ENCODE measurements around the gene PAQR7.
A peak's percentile ranks its signal among the peaks of the same experiment; 100 is the strongest.

PAQR7 gene

DNA sequence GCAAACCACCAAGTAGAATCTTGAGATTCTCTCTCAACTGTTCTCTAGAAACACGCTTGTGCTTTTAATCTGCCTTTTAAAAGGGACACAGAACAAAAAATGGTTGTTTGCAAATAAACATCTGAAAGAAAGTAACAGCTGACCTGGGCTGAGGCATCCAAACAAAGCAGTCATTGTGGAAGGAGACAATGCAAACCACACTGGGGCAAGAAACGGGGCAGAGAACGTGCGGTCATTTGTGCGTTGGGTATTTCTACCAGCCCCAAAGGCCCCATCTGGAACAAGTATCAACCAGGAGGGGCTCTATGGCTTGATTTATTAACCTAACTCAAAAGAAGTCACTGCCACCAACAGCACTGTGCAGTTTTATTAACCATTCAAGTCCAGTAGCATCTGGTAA is 24.7 kb upstream of the PAQR7 start:
- no peak for DNase-seq

DNA sequence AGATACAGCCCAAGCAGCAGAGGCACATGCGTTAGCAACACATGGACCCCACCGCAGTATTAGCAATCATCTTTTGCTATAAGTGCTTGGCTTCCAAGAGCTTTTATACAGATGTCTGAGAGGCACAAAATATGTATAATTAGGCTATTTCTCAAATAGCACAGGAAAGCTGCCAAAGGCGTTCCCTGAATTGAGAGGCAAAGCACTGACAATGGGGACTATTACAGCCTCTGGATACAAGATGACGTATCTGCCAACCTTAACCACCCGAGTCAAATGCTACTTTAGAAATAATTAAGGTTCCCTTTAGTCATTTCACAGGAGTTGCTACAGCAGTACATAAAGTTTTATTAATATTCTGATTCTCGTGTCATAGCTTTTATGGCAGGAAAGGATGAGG is 24.3 kb upstream of the PAQR7 start:
- no peak for DNase-seq

DNA sequence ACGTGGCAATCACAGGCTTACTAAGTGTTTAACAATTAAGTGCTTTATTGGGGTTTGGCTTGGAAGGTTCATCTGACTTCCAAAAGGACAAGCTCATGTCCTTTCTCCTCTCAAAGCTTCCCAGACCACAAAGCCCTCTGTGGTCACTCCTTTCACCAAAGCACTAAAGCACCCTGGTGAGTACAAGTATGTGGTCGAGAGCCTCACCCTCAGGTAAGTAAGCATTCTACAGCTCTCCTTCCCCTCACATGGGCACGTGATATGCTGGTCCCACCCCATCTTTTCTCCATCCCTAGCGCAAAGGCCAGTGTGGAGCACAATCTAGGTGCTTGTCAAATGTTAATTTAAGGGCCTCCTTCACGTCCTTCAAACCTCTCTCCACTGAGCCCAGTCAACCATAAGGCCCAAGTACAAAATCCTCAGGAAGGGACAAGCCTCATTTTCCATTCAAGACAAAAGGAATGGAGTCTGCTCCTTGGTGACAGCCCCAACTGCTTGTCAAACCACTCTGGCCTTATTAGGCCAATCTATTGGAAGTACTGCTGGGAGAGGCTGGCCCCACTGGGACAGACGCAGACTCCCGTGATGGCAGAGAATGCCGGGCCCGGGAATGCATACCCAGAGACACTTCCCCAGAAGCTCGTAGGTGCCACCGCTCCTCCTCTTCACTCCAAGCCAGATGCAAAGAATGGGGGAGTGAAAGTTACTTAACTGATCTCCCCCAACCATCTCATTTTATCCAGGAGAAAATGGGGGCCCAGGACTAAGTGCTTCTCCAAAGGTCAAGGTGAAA is 22.9 kb upstream of the PAQR7 start:
- DNase-seq: no peak

DNA sequence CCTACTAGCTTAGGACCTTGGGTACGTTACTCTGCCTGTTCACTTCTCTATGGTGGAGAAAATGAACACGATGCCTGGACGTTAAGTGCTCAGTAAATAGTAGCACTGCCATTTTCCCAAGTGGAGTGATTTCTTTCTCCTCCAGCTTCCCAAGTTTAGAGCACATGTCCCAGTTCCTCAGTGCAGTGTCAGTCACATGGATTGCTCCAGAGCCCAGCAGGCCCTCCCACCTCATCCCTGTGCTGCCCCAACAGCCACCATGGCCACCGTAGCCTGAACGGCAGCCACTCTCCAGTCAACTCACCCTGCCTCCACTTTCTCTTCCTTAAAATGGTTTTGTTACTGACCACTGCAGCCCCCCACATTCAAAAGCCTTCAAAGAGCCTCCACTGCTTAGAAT is 22.2 kb upstream of the PAQR7 start:
- no peak for DNase-seq

DNA sequence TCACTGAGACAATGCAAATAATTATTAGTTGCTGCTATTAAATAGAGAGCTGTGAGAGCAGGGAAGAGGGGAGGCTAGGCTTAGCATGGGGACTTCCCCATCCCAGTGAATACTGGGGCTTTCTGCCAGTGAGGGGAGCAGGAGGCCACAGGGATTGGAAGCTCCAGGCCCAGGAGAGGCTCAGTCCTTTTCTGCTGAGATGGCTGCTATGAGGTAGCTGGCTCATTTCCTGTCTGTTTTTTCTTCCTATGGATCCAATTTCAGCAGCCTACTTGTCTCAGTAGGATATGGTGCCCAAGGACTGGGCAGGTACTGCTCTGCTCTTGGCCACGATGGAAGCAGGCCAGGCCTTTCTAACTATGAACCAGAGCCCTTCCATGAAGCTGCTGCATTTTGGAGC is 20.8 kb upstream of the PAQR7 start:
- no peak for DNase-seq

DNA sequence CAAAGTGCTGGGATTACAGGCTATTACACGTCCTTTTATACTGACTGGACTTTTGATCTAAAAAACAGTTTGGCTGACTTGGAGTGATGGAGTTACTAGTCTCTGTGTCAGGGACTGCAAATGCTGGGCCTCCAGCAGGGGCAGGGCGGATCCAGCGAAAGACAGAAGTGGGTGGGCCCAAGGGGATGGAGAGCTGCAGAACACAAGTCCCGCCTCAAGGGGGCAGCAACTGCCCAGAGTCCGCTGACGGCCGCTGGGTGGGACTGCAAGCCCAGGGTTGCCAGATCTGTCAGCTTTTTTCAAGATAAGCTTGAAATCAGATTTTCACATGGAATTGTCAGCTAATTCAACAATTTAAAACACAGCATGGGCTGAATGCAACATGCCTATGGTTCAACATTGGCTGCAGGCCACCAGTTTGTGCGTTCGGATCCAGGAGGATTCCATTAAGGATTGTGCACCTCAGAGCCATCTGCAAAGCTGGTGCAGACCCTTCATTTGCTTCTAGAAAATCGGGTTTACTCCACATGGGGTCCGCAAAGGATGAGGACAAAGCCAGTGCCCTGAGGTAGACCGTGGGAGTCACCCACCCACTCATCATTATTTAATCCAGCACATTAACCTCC is 20.0 kb upstream of the PAQR7 start:
- DNase-seq: peak; percentile 55

DNA sequence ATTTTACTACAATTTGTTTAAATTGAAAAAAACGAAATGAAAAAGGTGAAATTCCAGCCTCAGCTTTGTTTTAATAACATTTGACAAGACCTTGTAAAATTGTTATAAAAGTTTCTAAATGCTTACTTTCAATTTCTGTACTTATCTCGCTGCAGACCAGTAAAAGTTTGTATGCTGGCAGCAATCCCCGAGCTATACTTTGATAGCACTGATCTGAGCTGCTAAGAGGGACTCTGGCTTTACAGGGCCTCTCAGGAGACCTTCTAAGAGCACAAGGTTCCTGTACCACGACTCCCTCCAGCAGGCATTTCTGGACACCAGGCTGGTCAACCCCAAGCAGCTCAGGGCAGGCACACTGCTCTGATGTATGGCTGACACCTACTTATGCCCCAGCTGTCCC is 17.6 kb upstream of the PAQR7 start:
- DNase-seq: no peak

DNA sequence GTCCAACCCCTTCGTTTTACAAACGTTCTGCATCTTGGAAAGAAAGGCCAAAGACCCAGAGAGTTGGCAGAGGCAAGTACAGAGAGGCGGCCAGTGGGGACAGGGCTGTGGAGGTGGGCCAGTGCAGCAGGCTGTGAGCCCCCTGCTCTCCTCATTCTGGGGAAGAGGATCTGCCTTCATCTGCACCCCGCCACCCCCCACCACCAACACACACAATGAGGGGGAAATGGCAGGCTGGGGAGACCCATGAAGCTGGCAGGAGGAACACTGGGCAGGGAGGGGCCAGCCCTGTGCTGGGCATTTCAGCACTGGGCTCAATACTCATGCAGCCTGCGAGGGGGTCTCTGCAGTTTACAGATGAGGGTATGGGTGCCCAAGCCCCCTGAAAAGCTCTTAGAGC is 16.1 kb upstream of the PAQR7 start:
- DNase-seq: no peak

DNA sequence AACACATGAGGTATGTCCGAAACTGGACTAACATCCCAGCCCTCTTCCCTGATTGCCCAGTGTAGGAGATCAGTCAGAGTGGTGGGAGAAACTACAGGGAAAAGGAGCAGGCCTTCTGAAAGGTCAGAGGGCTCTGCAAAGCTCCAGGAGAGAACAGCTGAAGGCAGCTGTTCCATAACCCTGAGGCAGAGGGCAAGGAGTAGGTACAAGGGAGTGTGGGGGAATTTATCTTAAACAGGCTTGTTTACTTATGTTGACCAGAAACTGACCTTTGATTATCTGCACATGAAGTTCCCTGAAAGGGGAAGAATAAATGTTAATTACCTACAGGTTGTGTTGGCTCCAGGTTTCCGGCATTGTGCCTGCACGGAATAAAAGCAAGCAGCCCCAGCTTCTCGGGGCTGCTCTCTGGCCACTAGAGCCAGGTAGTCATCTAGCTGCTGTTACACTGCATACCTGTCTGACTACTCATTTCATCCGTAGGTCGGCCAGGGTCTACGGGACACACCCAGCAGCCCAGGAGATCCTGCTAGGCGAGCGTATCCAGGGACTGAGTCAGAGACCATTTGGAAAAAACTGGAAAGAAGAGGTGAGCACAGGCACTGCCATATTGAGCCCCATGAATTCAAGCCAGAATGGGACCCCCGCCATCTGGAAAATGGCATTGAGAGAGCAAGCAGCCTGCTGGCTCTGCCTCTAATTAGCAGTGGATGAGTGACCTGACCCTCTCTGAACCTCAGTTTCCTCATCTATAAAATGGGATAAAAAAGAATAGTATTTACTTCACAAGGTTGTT is 14.9 kb upstream of the PAQR7 start:
- no peak for DNase-seq

DNA sequence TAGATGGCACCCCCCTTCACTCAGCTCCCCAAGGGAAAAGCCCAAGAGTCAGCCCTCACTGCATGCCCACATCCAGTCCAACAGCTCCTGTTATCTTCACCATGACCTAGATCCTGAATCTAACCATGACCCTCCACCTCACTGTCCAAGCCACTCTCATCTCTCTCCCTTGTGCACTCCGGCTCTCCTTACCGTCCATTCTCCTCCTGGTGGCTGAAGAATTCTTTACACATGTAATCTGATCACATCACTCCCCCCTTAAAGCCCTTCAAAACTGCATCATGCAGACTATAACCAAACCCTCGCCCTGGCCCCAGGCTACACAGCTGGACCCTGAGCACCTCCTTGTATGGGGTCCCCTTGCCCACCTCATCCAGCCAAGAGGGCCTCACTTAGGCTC is 14.0 kb upstream of the PAQR7 start:
- DNase-seq: no peak

DNA sequence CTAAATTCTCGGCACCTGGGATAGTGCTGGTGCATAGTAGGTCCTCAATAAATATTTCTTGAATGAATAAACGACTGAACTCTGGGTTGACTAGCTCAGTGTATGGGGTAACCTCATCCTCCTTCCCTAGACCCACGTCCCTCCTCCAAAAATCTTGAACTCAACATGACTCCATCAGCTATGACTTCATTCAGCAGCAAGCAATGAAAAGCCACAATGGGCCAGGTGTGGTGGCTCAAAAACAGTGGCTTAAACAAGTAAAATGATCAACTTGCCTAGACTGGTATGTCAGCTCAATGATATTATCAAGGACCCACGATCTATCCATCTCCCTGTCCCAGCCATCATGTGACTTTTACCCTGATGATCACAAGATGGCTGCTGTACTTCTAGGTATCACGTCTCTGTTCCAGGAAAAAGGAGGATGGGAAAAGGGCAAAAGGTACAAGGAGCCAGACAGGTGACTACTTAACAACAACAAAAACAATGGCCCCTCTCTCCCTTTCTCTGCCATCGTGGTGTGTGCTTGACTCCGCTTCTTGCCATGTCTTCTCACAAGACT is 13.0 kb upstream of the PAQR7 start:
- no peak for DNase-seq

DNA sequence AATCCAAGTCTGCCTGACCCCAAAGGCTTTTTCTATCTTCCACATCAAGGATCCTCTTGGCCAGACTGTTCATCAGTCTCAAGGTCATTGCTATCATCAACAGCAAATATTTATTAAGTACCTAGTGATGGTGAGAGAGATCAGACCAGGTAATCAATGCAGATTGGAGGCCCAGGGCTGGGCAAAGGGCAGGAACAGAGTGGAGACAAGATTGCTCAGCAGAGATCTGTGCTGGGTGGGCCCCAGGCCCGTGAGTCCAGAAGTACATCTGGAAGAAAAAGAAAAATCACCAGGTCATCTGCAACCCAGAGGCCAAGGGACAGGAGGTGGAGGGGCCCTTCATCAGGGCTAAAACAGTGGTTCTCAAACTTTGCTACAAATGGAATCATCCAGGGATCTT is 10.1 kb upstream of the PAQR7 start:
- no peak for DNase-seq

DNA sequence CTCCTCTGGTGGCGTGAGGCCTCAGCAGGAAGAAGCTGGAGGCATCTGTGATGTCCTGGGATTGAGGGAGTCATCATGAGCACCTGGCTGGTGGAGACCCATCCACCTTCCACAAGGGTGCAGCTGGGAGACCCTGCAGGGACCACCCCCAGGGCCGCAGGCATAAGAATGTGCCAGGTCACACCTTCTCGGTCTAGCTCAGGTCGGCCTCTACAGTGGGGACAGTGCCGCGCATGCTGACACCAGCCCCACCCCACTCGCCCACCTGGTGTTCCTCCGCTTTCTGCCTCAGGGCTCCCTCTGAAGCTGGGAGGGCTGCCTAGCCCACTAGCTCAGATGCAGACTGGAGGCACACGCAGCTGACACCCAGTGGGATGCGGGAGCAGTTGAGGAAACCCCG is 5.8 kb upstream of the PAQR7 start:
- no peak for DNase-seq

DNA sequence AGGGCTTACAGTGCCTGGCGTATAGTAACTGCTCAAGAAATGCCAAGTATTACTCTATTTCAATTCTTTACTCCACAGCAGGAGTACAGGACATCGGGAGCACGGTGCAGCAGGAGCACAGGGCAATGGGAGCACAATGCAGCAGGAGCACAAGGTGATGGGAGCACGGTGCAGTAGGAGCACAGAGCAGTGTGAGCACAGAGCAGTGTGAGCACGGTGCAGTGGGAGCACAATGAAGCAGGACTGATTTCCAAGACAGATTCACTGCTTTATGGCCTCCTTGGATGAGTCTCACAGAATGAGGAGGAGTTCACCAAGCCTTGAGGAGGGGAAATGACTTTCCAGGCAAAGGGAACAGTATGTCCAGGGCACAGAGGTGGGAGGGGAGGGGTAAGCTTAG is 5.0 kb upstream of the PAQR7 start:
- no peak for DNase-seq

DNA sequence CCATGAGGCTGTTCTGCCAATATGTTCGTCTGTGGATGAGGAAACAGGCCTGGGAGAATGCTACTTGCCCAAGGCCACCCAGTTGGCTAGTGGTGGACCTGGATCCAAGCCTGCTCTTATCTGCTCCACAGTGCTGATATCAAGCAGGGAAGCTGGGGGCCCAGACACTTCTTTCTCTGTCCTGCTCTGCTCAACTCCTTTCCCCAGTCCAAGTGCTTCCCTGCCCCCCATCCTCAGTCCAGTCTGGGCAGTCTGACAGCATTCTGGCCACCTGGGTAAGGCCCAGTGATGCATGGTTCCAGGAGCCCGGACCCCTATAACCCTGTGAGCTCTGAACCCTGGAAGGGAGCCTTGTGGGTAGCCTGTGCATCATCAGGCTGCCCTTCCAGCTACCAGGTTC is 4.2 kb upstream of the PAQR7 start:
- no peak for DNase-seq

DNA sequence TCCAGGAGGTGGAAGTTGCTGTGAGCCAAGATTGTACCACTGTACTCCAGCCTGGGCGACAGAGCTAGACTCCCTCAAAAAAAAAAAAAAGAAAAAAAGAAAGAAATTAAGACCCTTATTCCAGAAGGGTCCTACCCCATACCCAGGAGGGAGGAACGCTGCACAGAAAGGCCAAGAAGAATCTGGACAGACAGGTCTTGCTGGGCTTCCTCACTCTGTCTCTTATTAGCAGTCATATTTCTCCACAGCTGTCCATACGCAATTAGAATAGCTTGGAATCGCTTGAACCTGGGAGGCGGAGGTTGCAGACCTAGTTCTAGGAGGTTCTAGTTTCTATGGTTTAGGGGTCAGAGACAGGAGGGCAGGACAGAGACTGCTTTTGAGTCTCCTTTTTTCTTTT is 3.2 kb upstream of the PAQR7 start:
- no peak for DNase-seq

DNA sequence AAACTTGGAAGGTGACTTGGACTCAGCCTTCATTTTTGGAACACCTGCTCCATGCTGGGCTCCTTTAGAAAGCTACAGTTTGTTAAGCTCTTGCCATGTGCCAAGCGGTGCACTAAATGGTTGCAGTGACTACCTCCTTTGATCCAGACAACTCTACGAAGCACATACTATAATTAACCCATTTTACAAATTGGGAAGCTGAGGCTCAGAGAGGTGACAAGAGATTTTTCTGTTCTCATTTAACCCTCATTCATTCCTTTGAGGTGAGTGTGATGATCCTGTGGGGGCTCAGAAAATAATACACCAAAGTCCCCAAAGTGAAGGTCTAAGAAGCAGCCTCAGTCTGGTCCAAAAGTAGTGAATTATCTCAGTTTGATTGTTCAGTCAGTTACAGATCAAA is 1.6 kb upstream of the PAQR7 start:
- DNase-seq: no peak

DNA sequence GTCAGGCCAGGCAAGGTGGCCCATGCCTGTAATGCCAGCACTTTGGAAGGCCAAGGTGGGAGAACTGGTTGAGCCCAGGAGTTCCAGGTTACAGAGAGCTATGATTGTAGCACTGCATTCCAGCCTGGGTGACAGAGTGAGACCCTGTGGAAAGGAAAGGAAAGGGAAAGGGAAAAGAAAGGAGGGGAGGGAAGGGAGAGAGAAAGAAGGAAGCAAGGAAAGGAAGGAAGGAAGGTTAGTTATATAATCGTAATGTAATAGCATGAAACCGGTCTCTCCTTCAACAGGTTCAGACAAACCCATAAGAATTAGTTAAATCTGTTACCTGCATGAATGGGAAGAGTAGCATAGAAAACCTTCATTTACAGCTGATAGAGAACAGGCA is 1.2 kb upstream of the PAQR7 start:
- DNase-seq: no peak

DNA sequence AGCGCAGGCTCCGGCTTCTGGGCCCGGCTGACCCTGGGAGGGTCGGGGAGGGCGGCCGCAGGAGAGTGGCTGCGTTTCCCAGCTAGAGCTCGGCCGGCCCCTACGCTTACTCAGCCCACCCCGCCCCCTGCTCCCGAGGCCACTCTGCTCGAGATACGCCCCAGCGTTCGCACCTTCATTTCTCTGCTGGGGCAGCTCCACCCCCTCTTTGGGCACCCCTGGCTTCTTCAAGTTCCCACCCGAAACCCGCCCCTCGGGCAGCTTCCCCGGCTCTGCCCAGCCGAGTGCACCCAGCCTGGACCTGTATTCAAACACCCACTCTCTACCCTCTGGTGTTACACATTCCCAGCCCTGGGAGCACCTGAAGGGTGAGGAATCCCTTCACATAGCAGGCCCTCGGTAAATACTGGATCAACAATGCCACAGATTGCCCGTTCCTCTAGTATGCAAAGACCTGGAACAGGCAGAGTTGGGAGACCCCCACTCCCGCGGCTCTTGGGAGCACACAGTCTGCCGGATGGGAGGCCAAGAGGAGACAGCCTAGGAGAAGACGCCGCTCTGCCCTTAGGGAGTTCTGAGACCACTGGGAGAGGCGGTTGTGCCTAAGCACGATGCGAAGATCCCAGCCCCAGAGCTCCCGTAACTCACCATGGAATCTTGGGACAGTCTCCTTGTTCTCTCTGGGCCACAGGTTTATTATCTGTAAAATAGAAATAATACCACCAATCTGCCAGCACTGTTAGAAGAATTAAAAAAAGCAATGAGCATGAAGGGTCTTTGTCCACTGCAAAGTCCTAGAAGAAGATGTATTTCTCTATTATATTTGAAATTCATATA is 566 bp upstream of the PAQR7 start:
- DNase-seq: no peak

DNA sequence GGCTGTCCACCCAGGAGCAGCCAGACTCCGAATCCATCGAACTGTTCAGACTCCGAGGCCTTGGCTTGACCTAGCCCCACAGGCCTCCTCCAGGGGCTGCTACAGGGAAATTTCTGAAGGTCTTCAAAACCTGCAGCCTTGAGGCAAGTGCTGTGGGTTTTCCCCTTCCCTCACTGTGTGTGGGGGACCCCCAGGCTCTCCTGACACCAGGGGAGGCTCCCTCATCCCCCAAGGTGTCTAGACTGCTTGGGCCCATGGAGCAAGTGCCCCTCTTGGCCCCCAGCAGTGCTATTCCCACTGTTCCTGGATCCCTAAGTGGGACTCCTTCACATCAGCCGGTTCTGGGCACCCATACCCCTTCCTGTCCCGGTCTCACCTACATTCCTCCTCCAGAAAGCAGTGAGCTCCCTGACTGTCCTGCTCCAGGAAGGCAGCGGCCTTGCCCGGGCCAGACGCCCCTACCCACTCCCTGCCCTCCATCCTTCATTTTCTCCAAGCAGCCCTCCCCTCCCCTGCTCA is 814 bp downstream of the PAQR7 start:
- DNase-seq: no peak

DNA sequence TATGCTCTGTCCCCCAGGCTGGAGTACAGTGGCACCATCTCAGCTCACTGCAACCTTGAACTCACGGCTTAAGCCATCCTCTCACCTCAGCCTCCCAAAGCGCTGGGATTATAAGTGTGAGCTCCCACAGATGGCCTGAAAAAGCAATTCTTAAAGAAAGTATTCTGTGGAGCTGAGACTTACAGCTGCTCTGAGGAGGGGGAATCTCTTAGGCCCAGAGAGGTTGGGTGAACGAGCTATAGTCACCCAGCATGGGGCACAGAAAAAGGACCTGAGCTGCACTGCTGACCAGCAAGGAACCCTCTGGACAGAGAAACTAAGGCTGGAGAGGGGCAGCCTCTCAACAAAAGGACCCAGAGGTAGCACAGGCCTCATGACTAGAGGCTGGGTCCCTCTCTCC is 1.3 kb downstream of the PAQR7 start:
- no peak for DNase-seq

DNA sequence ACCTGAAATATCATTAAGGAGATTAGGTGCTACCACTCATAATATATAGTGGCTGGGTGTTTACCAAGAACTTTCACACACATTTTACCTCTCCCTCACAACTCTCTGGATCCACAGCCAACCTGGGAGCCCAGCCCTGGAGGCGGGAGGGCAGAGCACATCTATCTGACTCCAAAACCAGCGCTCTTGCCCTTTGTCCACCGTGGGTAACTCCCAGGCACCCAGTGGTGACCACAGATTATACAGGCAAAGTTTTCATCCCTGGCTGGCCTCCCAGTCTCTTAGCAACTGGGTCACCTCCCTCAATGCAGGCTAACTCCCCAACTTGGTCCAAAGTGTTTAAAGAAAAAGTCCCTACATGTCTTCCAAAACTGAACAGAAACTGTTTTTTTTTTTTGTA is 2.4 kb downstream of the PAQR7 start:
- no peak for DNase-seq

DNA sequence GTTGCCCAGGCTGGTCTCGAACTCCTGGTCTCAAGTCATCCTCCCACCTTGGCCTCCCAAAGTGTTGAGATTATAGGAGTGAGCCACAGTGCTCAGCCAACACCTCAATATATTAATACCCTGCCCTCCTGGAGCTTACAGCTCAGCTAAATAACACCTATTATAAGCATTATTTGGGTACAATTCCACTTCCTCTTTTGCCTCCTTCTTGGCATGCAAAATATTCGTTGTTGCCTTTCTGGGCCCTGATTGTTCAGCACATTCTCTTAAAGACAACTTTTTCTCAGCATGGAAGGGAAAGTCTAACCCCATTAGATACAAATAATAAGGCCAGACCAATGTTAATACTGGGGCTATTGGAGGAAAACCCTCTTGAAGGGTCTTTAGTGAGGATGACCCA is 2.8 kb downstream of the PAQR7 start:
- DNase-seq: no peak

Measured in cortex of kidney (tissue), 1 donor.